ENCODE measurements around the gene ZDHHC24.
A peak's percentile ranks its signal among the peaks of the same experiment; 100 is the strongest.
"Not testable (repeated sequence)": the region's sequence is repeated elsewhere in the genome, so short reads cannot be mapped to it uniquely, and the experiment has no call there.

The ZDHHC24 gene

DNA sequence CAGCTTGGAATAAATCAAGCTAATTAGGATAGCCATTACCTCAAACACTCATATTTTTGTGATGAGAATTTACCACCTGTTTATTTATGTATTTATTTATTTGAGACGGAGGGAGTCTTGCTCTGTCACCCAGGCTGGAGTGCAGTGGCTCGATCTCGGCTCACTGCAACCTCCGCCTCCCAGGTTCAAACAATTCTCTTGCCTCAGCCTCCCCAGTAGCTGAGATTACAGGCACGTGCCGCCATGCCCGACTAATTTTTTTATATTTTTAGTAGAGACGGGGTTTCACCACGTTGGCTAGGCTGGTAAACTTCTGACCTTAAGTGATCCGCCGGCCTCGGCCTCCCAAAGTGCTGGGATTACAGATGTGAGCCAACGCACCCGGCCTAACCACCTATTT is 896 bp downstream of the ZDHHC24 start:
- peaks cover 23% of the 10 kb centered on the region for H3K4me1 Mint-ChIP-seq
- not testable (repeated sequence) for H3K36me3 Mint-ChIP-seq (ENCODE audit: low read depth); H3K27me3 Mint-ChIP-seq

DNA sequence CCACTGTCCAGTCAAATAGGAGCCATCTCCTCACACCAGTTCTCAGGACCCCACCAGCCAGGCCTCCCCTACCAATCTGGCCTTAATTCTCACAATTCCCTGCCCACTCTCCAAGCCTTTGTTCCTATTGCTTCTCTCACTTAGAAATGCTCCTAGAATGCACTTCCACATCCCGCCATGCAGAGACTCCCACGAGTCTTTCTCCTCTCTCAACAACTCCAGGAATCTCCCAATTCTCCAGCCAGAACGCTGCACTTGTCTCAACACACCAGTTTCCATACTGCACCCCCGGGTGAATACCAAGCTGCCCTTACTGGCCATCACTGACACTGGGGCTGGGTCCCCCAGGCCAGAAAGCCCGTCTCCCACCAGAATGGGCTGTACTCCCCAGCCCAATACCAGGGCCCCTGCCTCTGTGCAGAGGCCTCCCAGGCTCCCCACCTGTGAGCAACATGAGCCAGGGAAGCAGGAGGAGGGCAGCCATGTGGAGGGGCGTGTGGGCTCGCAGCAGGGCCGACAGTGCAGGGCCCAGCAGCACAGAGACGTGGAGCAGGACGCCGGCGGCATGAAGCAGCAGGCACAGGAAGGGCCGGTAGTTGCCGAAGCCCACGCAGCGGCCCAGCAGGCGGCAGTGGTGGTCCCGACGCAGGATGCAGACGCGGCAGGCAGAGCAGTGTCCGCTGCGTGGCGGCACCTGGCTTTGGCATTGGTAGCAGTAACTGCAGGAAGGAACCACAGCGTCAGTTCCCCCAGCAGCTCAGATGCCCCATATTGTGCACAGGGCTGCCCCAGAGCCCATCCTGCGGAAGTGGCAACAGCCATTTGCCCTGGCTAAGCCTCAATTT is 2.4 kb downstream of the ZDHHC24 start:
- H3K36me3 Mint-ChIP-seq (ENCODE audit: low read depth), result peaks cover 4% of the 10 kb centered on the region
- H3K4me1 Mint-ChIP-seq, result peaks cover 23% of the 10 kb centered on the region

More for the DNA sequence above, 896 bp downstream of the ZDHHC24 start:
- ATAC-seq, H3K9me3 Mint-ChIP-seq, DNase-seq: not testable (repeated sequence)
- H3K4me3 Mint-ChIP-seq, result peak overlapping the region; percentile 88
- peak overlapping the region; percentile 86 for H3K27ac Mint-ChIP-seq

GRCh38 chr11:66542362-66542761 is 3.5 kb downstream of the ZDHHC24 start:
- Mint-ChIP-seq H3K4me3 (no peak overlapping the region), H3K27me3 (no peaks in the 10 kb centered on the region), H3K27ac (peak overlapping the region; percentile 6), H3K9me3 (no peaks in the 10 kb centered on the region), H3K4me1 (peaks cover 23% of the 10 kb centered on the region), H3K36me3 (ENCODE audit: low read depth) (peaks cover 6% of the 10 kb centered on the region)
- DNase-seq, result no peak
- no peak for ATAC-seq

More for the DNA sequence above, 2.4 kb downstream of the ZDHHC24 start:
- ATAC-seq (peak; percentile 39), DNase-seq (peak; percentile 71)
- Mint-ChIP-seq H3K27me3 (no peaks in the 10 kb centered on the region), H3K9me3 (no peaks in the 10 kb centered on the region), H3K4me3 (peak overlapping the region; percentile 71), H3K27ac (peak overlapping the region; percentile 63)

DNA sequence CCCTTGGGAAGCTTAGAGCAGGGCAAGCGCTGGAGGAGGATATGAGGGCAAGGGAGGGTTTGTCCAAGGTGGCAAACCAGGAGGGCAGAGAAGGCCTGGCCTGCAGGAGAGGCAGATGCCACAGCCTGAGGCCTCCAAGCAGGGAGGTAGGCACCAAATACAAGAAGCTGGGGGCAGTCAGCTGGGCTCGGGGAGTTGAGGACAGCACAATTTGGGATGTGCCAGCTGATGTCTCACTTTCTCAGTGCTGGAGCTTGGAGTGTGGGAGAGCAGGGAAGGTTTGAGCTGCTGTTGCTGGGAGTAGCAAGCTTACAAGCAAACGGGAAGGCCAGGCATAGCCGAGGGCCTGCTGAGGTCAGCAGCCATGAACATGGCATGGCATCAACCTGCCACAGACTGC is 4.0 kb downstream of the ZDHHC24 start:
- DNase-seq, result no peak
- Mint-ChIP-seq H3K9me3 (no peaks in the 10 kb centered on the region), H3K27ac (no peak overlapping the region), H3K4me1 (peaks cover 23% of the 10 kb centered on the region), H3K27me3 (no peaks in the 10 kb centered on the region), H3K4me3 (no peak overlapping the region), H3K36me3 (ENCODE audit: low read depth) (peaks cover 6% of the 10 kb centered on the region)
- ATAC-seq, result no peak

DNA sequence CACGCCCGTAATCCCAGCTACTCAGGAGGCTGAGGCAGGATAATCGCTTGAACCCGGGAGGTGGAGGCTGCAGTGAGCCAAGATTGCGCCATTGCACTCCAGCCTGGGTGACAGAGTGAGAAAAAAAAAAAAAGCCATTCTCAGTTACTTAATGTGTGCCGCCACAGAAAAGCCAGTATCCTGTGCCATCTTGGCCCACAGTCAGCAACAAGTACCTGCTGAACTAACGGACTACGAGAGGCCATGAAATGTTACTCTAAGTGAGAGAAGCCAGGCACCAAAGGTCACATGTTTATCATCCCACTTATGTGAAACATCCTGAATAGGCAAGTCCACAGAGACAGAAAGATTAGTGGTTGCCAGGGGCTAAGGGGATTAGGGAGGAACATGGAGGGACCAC is 5.2 kb downstream of the ZDHHC24 start:
- not testable (repeated sequence) for H3K9me3 Mint-ChIP-seq; H3K4me3 Mint-ChIP-seq; ATAC-seq; H3K27me3 Mint-ChIP-seq; DNase-seq; H3K36me3 Mint-ChIP-seq (ENCODE audit: low read depth); H3K27ac Mint-ChIP-seq
- peaks cover 21% of the 10 kb centered on the region for H3K4me1 Mint-ChIP-seq

DNA sequence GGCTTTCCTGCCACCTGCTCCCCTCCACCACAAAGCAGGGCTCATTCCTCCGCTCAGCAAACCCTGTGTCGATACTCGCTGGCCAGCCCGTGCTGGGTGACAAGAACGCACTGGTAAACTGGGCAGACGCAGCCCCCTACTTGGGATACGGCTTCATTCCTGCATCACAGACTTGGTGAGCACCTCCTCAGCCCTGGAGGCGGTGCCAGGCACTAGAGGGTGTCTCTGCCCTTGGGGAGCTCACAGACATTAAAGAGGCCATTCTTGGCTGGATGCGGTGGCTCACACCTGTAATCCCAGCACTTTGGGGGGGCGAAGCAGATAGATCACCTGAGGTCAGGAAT is 6.0 kb downstream of the ZDHHC24 start:
- no peak for ATAC-seq
- Mint-ChIP-seq H3K9me3 (no peaks in the 10 kb centered on the region), H3K27ac (no peak overlapping the region), H3K4me3 (no peak overlapping the region), H3K27me3 (no peaks in the 10 kb centered on the region), H3K4me1 (peaks cover 18% of the 10 kb centered on the region), H3K36me3 (ENCODE audit: low read depth) (peaks cover 9% of the 10 kb centered on the region)
- no peak for DNase-seq

- Mint-ChIP-seq H3K4me3 (no peak overlapping the region), H3K9me3 (no peaks in the 10 kb centered on the region), H3K27me3 (no peaks in the 10 kb centered on the region), H3K36me3 (ENCODE audit: low read depth) (peaks cover 9% of the 10 kb centered on the region), H3K4me1 (peaks cover 16% of the 10 kb centered on the region), H3K27ac (no peak overlapping the region)
- no peak for DNase-seq
- ATAC-seq, result no peak
Observed at GRCh38 chr11:66539170-66539869, 6.5 kb downstream of the ZDHHC24 start.

DNA sequence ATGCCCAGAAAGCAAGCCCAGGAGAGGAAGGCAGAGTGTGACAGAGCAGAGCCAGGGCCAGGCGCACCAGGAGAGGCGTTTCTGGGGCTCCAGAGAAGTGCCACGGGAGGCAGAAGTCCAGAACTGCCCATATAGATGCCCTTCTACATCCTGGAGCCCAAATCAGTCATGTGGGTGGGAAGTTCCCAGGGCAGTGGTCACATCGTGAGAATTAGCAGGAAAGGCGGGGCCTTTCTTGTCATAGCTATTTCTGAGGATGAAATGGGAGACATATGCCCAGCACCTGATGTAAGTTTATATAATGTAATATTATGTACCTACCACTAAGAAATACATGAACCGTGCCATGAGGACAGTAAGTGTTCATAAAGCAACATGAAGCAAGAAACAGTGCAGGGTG is 13.1 kb downstream of the ZDHHC24 start:
- H3K36me3 Mint-ChIP-seq (ENCODE audit: low read depth), result peaks cover 7% of the 10 kb centered on the region
- DNase-seq (no peak), ATAC-seq (no peak)
- no peak overlapping the region for H3K27ac Mint-ChIP-seq
- no peaks in the 10 kb centered on the region for H3K27me3 Mint-ChIP-seq
- no peaks in the 10 kb centered on the region for H3K9me3 Mint-ChIP-seq
- H3K4me1 Mint-ChIP-seq, result no peaks in the 10 kb centered on the region
- H3K4me3 Mint-ChIP-seq, result no peak overlapping the region

DNA sequence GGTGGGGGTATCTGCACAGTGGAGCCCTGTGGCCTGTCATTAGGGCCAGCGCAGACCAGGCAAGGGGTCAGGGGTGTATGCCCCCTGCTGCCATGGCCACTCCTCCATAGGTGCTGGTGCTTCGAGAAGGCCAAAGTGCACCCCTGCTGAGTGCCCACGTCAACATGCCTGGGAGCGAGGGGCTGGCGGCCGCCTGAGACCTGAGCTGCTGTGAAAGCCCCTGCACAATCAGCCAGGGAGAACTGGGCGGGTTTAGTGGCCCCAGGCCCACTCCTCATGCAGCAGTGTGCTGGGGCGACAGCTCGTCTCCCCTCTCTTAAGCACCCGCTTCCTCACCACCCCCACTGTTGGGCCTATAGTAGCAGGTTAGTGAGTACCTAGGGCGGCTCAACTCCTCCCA is 14.0 kb downstream of the ZDHHC24 start:
- Mint-ChIP-seq H3K27me3 (no peaks in the 10 kb centered on the region), H3K36me3 (ENCODE audit: low read depth) (peaks cover 7% of the 10 kb centered on the region), H3K9me3 (no peaks in the 10 kb centered on the region), H3K4me3 (no peak overlapping the region), H3K4me1 (no peaks in the 10 kb centered on the region), H3K27ac (no peak overlapping the region)
- ATAC-seq (no peak), DNase-seq (no peak)

- H3K4me1 Mint-ChIP-seq, result no peaks in the 10 kb centered on the region
- no peak overlapping the region for H3K4me3 Mint-ChIP-seq
- H3K27me3 Mint-ChIP-seq, result no peaks in the 10 kb centered on the region
- ATAC-seq (no peak), DNase-seq (no peak)
- no peaks in the 10 kb centered on the region for H3K9me3 Mint-ChIP-seq
- H3K27ac Mint-ChIP-seq, result no peak overlapping the region
- peaks cover 7% of the 10 kb centered on the region for H3K36me3 Mint-ChIP-seq (ENCODE audit: low read depth)
Observed at GRCh38 chr11:66530927-66531709, 14.7 kb downstream of the ZDHHC24 start.

GRCh38 chr11:66529655-66530054 is 16.2 kb downstream of the ZDHHC24 start:
- H3K36me3 Mint-ChIP-seq (ENCODE audit: low read depth), result peaks cover 4% of the 10 kb centered on the region

GRCh38 chr11:66529069-66529468 is 16.8 kb downstream of the ZDHHC24 start:
- Mint-ChIP-seq H3K9me3 (no peaks in the 10 kb centered on the region), H3K4me3 (no peak overlapping the region), H3K4me1 (no peaks in the 10 kb centered on the region), H3K27ac (no peak overlapping the region), H3K27me3 (no peaks in the 10 kb centered on the region), H3K36me3 (ENCODE audit: low read depth) (peaks cover 5% of the 10 kb centered on the region)
- DNase-seq (no peak), ATAC-seq (no peak)

More at GRCh38 chr11:66529655-66530054, 16.2 kb downstream of the ZDHHC24 start:
- no peak overlapping the region for H3K27ac Mint-ChIP-seq
- DNase-seq, result no peak
- H3K9me3 Mint-ChIP-seq, result no peaks in the 10 kb centered on the region
- ATAC-seq, result no peak
- H3K27me3 Mint-ChIP-seq, result no peaks in the 10 kb centered on the region
- H3K4me3 Mint-ChIP-seq, result no peak overlapping the region
- no peaks in the 10 kb centered on the region for H3K4me1 Mint-ChIP-seq

GRCh38 chr11:66524304-66525040 is 21.4 kb downstream of the ZDHHC24 start:
- no peak overlapping the region for H3K27ac Mint-ChIP-seq
- peaks cover 11% of the 10 kb centered on the region for H3K36me3 Mint-ChIP-seq (ENCODE audit: low read depth)
- H3K4me1 Mint-ChIP-seq, result no peaks in the 10 kb centered on the region
- H3K4me3 Mint-ChIP-seq, result no peak overlapping the region
- DNase-seq, result no peak
- no peaks in the 10 kb centered on the region for H3K27me3 Mint-ChIP-seq
- ATAC-seq, result no peak
- H3K9me3 Mint-ChIP-seq, result no peaks in the 10 kb centered on the region

GRCh38 chr11:66523611-66524010 is 22.2 kb downstream of the ZDHHC24 start:
- no peaks in the 10 kb centered on the region for H3K27me3 Mint-ChIP-seq
- H3K36me3 Mint-ChIP-seq (ENCODE audit: low read depth), result peaks cover 11% of the 10 kb centered on the region
- no peak for DNase-seq
- no peaks in the 10 kb centered on the region for H3K9me3 Mint-ChIP-seq
- ATAC-seq, result no peak
- H3K4me1 Mint-ChIP-seq, result no peaks in the 10 kb centered on the region
- no peak overlapping the region for H3K27ac Mint-ChIP-seq
- no peak overlapping the region for H3K4me3 Mint-ChIP-seq

All from activated naive CD8-positive, alpha-beta T cell treated with anti-CD3 and anti-CD28 coated beads, Interleukin-2, amount 50 U/mL, for 24 hours (primary cell).